Measurements from ENCODE around the gene GUCY2C.

Gene GUCY2C

GRCh38 chr12:14656846-14657245 lies 39.6 kb downstream of the GUCY2C start:
- WGBS, 2 experiments: 83 to 86% methylated on average over 9 of the region's 9 CpGs
- Histone ChIP-seq H3K27me3 (ENCODE audit: control insufficient read depth, insufficient read depth, low read length, poor library complexity, severe bottlenecking) (no peaks in the 10 kb centered on the region), H3K36me3 (ENCODE audit: control insufficient read depth, insufficient read depth, low read length) (no peaks in the 10 kb centered on the region), H3K4me1 (ENCODE audit: control insufficient read depth, insufficient read depth, low read length) (no peaks in the 10 kb centered on the region), H3K4me3 (ENCODE audit: insufficient read depth, low read depth, low read length) (no peak overlapping the region), H3K27ac (ENCODE audit: insufficient read depth, low read depth, low read length, poor library complexity, severe bottlenecking) (no peak overlapping the region), H3K9me3 (ENCODE audit: control insufficient read depth, low read length) (no peaks in the 10 kb centered on the region)

GRCh38 chr12:14655284-14655683 lies 41.1 kb downstream of the GUCY2C start:
- Histone ChIP-seq H3K4me3 (ENCODE audit: insufficient read depth, low read depth, low read length) (no peak overlapping the region), H3K36me3 (ENCODE audit: control insufficient read depth, insufficient read depth, low read length) (no peaks in the 10 kb centered on the region), H3K4me1 (ENCODE audit: control insufficient read depth, insufficient read depth, low read length) (no peaks in the 10 kb centered on the region), H3K27me3 (ENCODE audit: control insufficient read depth, insufficient read depth, low read length, poor library complexity, severe bottlenecking) (no peaks in the 10 kb centered on the region), H3K27ac (ENCODE audit: insufficient read depth, low read depth, low read length, poor library complexity, severe bottlenecking) (no peak overlapping the region), H3K9me3 (ENCODE audit: control insufficient read depth, low read length) (no peaks in the 10 kb centered on the region)
- WGBS, 2 experiments: 100% methylated on average over 1 of the region's 1 CpG

GRCh38 chr12:14654842-14655241 lies 41.6 kb downstream of the GUCY2C start:
- H3K9me3 ChIP-seq (ENCODE audit: control insufficient read depth, low read length): no peaks in the 10 kb centered on the region
- no peaks in the 10 kb centered on the region for H3K4me1 ChIP-seq (ENCODE audit: control insufficient read depth, insufficient read depth, low read length)
- no peak overlapping the region for H3K4me3 ChIP-seq (ENCODE audit: insufficient read depth, low read depth, low read length)
- H3K27ac ChIP-seq (ENCODE audit: insufficient read depth, low read depth, low read length, poor library complexity, severe bottlenecking): no peak overlapping the region
- H3K27me3 ChIP-seq (ENCODE audit: control insufficient read depth, insufficient read depth, low read length, poor library complexity, severe bottlenecking): no peaks in the 10 kb centered on the region
- H3K36me3 ChIP-seq (ENCODE audit: control insufficient read depth, insufficient read depth, low read length): no peaks in the 10 kb centered on the region

- H3K36me3 ChIP-seq (ENCODE audit: control insufficient read depth, insufficient read depth, low read length): no peaks in the 10 kb centered on the region
- no peaks in the 10 kb centered on the region for H3K4me1 ChIP-seq (ENCODE audit: control insufficient read depth, insufficient read depth, low read length)
- no peak overlapping the region for H3K4me3 ChIP-seq (ENCODE audit: insufficient read depth, low read depth, low read length)
- H3K27ac ChIP-seq (ENCODE audit: insufficient read depth, low read depth, low read length, poor library complexity, severe bottlenecking): no peak overlapping the region
- H3K9me3 ChIP-seq (ENCODE audit: control insufficient read depth, low read length): no peaks in the 10 kb centered on the region
- 95 to 98% methylated on average over 3 to 4 of the region's 4 CpGs for WGBS, 2 experiments
- H3K27me3 ChIP-seq (ENCODE audit: control insufficient read depth, insufficient read depth, low read length, poor library complexity, severe bottlenecking): no peaks in the 10 kb centered on the region
Measured at GRCh38 chr12:14654416-14654815, 42.0 kb downstream of the GUCY2C start.

- no peaks in the 10 kb centered on the region for H3K9me3 ChIP-seq (ENCODE audit: control insufficient read depth, low read length)
- WGBS, 2 experiments: 92 to 95% methylated on average over 2 of the region's 2 CpGs
- H3K27ac ChIP-seq (ENCODE audit: insufficient read depth, low read depth, low read length, poor library complexity, severe bottlenecking): no peak overlapping the region
- H3K27me3 ChIP-seq (ENCODE audit: control insufficient read depth, insufficient read depth, low read length, poor library complexity, severe bottlenecking): no peaks in the 10 kb centered on the region
- H3K4me1 ChIP-seq (ENCODE audit: control insufficient read depth, insufficient read depth, low read length): no peaks in the 10 kb centered on the region
- H3K36me3 ChIP-seq (ENCODE audit: control insufficient read depth, insufficient read depth, low read length): no peaks in the 10 kb centered on the region
- no peak overlapping the region for H3K4me3 ChIP-seq (ENCODE audit: insufficient read depth, low read depth, low read length)
Measured at GRCh38 chr12:14652483-14652882, 43.9 kb downstream of the GUCY2C start.

- Histone ChIP-seq H3K4me3 (ENCODE audit: insufficient read depth, low read depth, low read length) (no peak overlapping the region), H3K27me3 (ENCODE audit: control insufficient read depth, insufficient read depth, low read length, poor library complexity, severe bottlenecking) (no peaks in the 10 kb centered on the region), H3K4me1 (ENCODE audit: control insufficient read depth, insufficient read depth, low read length) (no peaks in the 10 kb centered on the region), H3K9me3 (ENCODE audit: control insufficient read depth, low read length) (no peaks in the 10 kb centered on the region), H3K27ac (ENCODE audit: insufficient read depth, low read depth, low read length, poor library complexity, severe bottlenecking) (no peak overlapping the region), H3K36me3 (ENCODE audit: control insufficient read depth, insufficient read depth, low read length) (no peaks in the 10 kb centered on the region)
- WGBS, 2 experiments: 83 to 85% methylated on average over 4 of the region's 4 CpGs
Measured at GRCh38 chr12:14651371-14651770, 45.0 kb downstream of the GUCY2C start.

- Histone ChIP-seq H3K9me3 (ENCODE audit: control insufficient read depth, low read length) (no peaks in the 10 kb centered on the region), H3K27ac (ENCODE audit: insufficient read depth, low read depth, low read length, poor library complexity, severe bottlenecking) (no peak overlapping the region), H3K4me3 (ENCODE audit: insufficient read depth, low read depth, low read length) (no peak overlapping the region), H3K4me1 (ENCODE audit: control insufficient read depth, insufficient read depth, low read length) (no peaks in the 10 kb centered on the region), H3K36me3 (ENCODE audit: control insufficient read depth, insufficient read depth, low read length) (no peaks in the 10 kb centered on the region), H3K27me3 (ENCODE audit: control insufficient read depth, insufficient read depth, low read length, poor library complexity, severe bottlenecking) (no peaks in the 10 kb centered on the region)
- 75 to 96% methylated on average over 1 to 2 of the region's 2 CpGs for WGBS, 2 experiments
Measured at GRCh38 chr12:14650789-14651188, 45.6 kb downstream of the GUCY2C start.

GRCh38 chr12:14647028-14647750 lies 49.2 kb downstream of the GUCY2C start:
- H3K27ac ChIP-seq (ENCODE audit: insufficient read depth, low read depth, low read length, poor library complexity, severe bottlenecking): no peak overlapping the region
- H3K4me3 ChIP-seq (ENCODE audit: insufficient read depth, low read depth, low read length): no peak overlapping the region
- H3K4me1 ChIP-seq (ENCODE audit: control insufficient read depth, insufficient read depth, low read length): no peaks in the 10 kb centered on the region
- H3K27me3 ChIP-seq (ENCODE audit: control insufficient read depth, insufficient read depth, low read length, poor library complexity, severe bottlenecking): no peaks in the 10 kb centered on the region
- H3K9me3 ChIP-seq (ENCODE audit: control insufficient read depth, low read length): no peaks in the 10 kb centered on the region
- WGBS, 2 experiments: 97 to 98% methylated on average over 4 of the region's 6 CpGs
- H3K36me3 ChIP-seq (ENCODE audit: control insufficient read depth, insufficient read depth, low read length): no peaks in the 10 kb centered on the region

- no peak overlapping the region for H3K27ac ChIP-seq (ENCODE audit: insufficient read depth, low read depth, low read length, poor library complexity, severe bottlenecking)
- no peaks in the 10 kb centered on the region for H3K27me3 ChIP-seq (ENCODE audit: control insufficient read depth, insufficient read depth, low read length, poor library complexity, severe bottlenecking)
- H3K9me3 ChIP-seq (ENCODE audit: control insufficient read depth, low read length): no peaks in the 10 kb centered on the region
- no peaks in the 10 kb centered on the region for H3K4me1 ChIP-seq (ENCODE audit: control insufficient read depth, insufficient read depth, low read length)
- WGBS, 2 experiments: 87 to 91% methylated on average over 5 of the region's 5 CpGs
- no peaks in the 10 kb centered on the region for H3K36me3 ChIP-seq (ENCODE audit: control insufficient read depth, insufficient read depth, low read length)
- no peak overlapping the region for H3K4me3 ChIP-seq (ENCODE audit: insufficient read depth, low read depth, low read length)
Measured at GRCh38 chr12:14643251-14643650, 53.1 kb downstream of the GUCY2C start.

GRCh38 chr12:14638066-14638465 lies 58.3 kb downstream of the GUCY2C start:
- H3K9me3 ChIP-seq (ENCODE audit: control insufficient read depth, low read length): no peaks in the 10 kb centered on the region
- H3K36me3 ChIP-seq (ENCODE audit: control insufficient read depth, insufficient read depth, low read length): no peaks in the 10 kb centered on the region
- H3K27me3 ChIP-seq (ENCODE audit: control insufficient read depth, insufficient read depth, low read length, poor library complexity, severe bottlenecking): no peaks in the 10 kb centered on the region
- H3K4me3 ChIP-seq (ENCODE audit: insufficient read depth, low read depth, low read length): no peak overlapping the region
- H3K27ac ChIP-seq (ENCODE audit: insufficient read depth, low read depth, low read length, poor library complexity, severe bottlenecking): no peak overlapping the region
- H3K4me1 ChIP-seq (ENCODE audit: control insufficient read depth, insufficient read depth, low read length): no peaks in the 10 kb centered on the region

GRCh38 chr12:14635776-14636175 lies 60.6 kb downstream of the GUCY2C start:
- H3K4me3 ChIP-seq (ENCODE audit: insufficient read depth, low read depth, low read length): no peak overlapping the region
- H3K9me3 ChIP-seq (ENCODE audit: control insufficient read depth, low read length): no peaks in the 10 kb centered on the region
- H3K27ac ChIP-seq (ENCODE audit: insufficient read depth, low read depth, low read length, poor library complexity, severe bottlenecking): no peak overlapping the region
- no peaks in the 10 kb centered on the region for H3K27me3 ChIP-seq (ENCODE audit: control insufficient read depth, insufficient read depth, low read length, poor library complexity, severe bottlenecking)
- no peaks in the 10 kb centered on the region for H3K4me1 ChIP-seq (ENCODE audit: control insufficient read depth, insufficient read depth, low read length)
- no peaks in the 10 kb centered on the region for H3K36me3 ChIP-seq (ENCODE audit: control insufficient read depth, insufficient read depth, low read length)

Data from ectodermal cell (in vitro differentiated cells).